Fibroblast of lung (primary cell): Measurements from ENCODE around the gene CCHCR1. TPM values are rescaled to one million over a fixed set of nuclear protein-coding genes. Genes with fewer than 3 reads are reported as not detected.
"Not testable (repeated sequence)": the region's sequence is repeated elsewhere in the genome, so short reads cannot be mapped to it uniquely, and the experiment has no call there.

Experiments used
- DNase-seq, 2 donors: peaks; one replicate each; pipeline versions ENCODE4 v3.0.0 to v3.0.0-alpha.2; 2010; ENCODE audit warnings: low read depth in 2 of 2
- H2AFZ ChIP-seq: 2 replicates; pipeline ENCODE4 v1.5.1; 2012; ENCODE audit warnings: low read length, control low read depth, inconsistent platforms
- H3K27ac ChIP-seq: 2 replicates; pipeline ENCODE4 v1.5.1; 2011; ENCODE audit warnings: low read length, control low read depth; ENCODE audit not compliant: insufficient read depth
- H3K27me3 ChIP-seq: 2 replicates; pipeline ENCODE4 v1.5.1; 2011; ENCODE audit warnings: mild to moderate bottlenecking, low read length; ENCODE audit not compliant: control insufficient read depth, insufficient read depth
- H3K36me3 ChIP-seq: 2 replicates; pipeline ENCODE4 v1.5.1; 2011; ENCODE audit warnings: low read length; ENCODE audit not compliant: control insufficient read depth, insufficient read depth
- H3K4me1 ChIP-seq: 2 replicates; pipeline ENCODE4 v1.5.1; 2011; ENCODE audit warnings: low read length; ENCODE audit not compliant: control insufficient read depth, insufficient read depth; ENCODE audit errors: extremely low read depth
- H3K4me2 ChIP-seq: 2 replicates; pipeline ENCODE4 v1.5.1; 2011; ENCODE audit warnings: low read length, control low read depth; ENCODE audit not compliant: insufficient read depth; ENCODE audit errors: extremely low read depth
- H3K4me3 ChIP-seq, 4 experiments: fragments of 200-600 bp in 1 of 4; sonication (generic) in 1 of 4; replicated peaks in 1 of 4; 2 replicates each; pipeline ENCODE4 v1.5.1; 2011 to 2016; ENCODE audit warnings: low read length in 4 of 4, low read depth in 3 of 4, mild to moderate bottlenecking in 3 of 4, control low read depth in 2 of 4, inconsistent platforms in 1 of 4, mixed read lengths in 1 of 4; ENCODE audit not compliant: insufficient read depth in 1 of 4; ENCODE audit errors: control extremely low read depth in 1 of 4
- H3K79me2 ChIP-seq: 2 replicates; pipeline ENCODE4 v1.5.1; 2012; ENCODE audit warnings: mild to moderate bottlenecking, low read length, inconsistent platforms; ENCODE audit not compliant: control insufficient read depth, insufficient read depth
- H3K9ac ChIP-seq: 2 replicates; pipeline ENCODE4 v1.5.1; 2011; ENCODE audit warnings: mild to moderate bottlenecking, low read length, control low read depth; ENCODE audit not compliant: insufficient read depth
- H3K9me3 ChIP-seq: 2 replicates; pipeline ENCODE4 v1.5.1; 2012; ENCODE audit warnings: low read depth, low read length; ENCODE audit not compliant: control insufficient read depth, insufficient read depth
- H4K20me1 ChIP-seq: 2 replicates; pipeline ENCODE4 v1.5.1; 2011; ENCODE audit warnings: low read length; ENCODE audit not compliant: control insufficient read depth, insufficient read depth; ENCODE audit errors: extremely low read depth
- CTCF ChIP-seq, 2 donors: IDR thresholded peaks in 1 of 2; conservative IDR thresholded peaks in 1 of 2; 1 replicate in 1 of 2; 2 replicates in 1 of 2; pipeline ENCODE4 v1.5.1; 2011 to 2012; ENCODE audit warnings: low read length in 2 of 2, control low read depth in 1 of 2, inconsistent platforms in 1 of 2, low read depth in 1 of 2, mild to moderate bottlenecking in 1 of 2
- EZH2 ChIP-seq: IDR thresholded peaks from 2 replicates; pipeline ENCODE4 v1.5.1; 2012; ENCODE audit warnings: low read length, control low read depth, mild to moderate bottlenecking; ENCODE audit errors: missing control alignments
- polyA plus RNA-seq, 2 donors: library from polyadenylated mRNA; depleted of rRNA in 1 of 2; stranded (reverse) in 1 of 2; unstranded in 1 of 2; fragments of >200 nt; gene quantifications; 2 replicates each; pipeline ENCODE4 v1.2.1, GENCODE V29; 2011 to 2012; ENCODE audit warnings: missing spikeins in 1 of 2
- total RNA-seq: library from RNA; depleted of rRNA; stranded (reverse); fragments of >200 nt; gene quantifications from 2 replicates; pipeline ENCODE4 v1.2.1, GENCODE V29; 2014

The CCHCR1 gene
- total and polyA plus RNA-seq, 2 donors (not counting 1 experiment from before 2014, with no cell fraction given): 7.4 to 19.3 TPM

GRCh38 chr6:31164475-31165063 lies 7.0 kb upstream of the CCHCR1 start:
- H3K4me1 ChIP-seq, H3K36me3 ChIP-seq, H3K79me2 ChIP-seq, DNase-seq, H4K20me1 ChIP-seq, H3K4me2 ChIP-seq, H2AFZ ChIP-seq, H3K27me3 ChIP-seq, H3K4me3 ChIP-seq, H3K27ac ChIP-seq, H3K9me3 ChIP-seq, H3K9ac ChIP-seq: not testable (repeated sequence)

- H3K27me3 ChIP-seq: no peaks in the 10 kb centered on the region
- H3K79me2 ChIP-seq: peaks cover 15% of the 10 kb centered on the region
- no peaks in the 10 kb centered on the region for H3K9me3 ChIP-seq
- no peak overlapping the region for H3K9ac ChIP-seq
- no peak overlapping the region for H3K4me2 ChIP-seq
- peaks cover 9% of the 10 kb centered on the region for H3K4me1 ChIP-seq
- TF ChIP-seq EZH2 (no peak), CTCF (conservative IDR thresholded peaks at IDR 0.05 in 1 of 2, IDR thresholded peaks at IDR 0.05 in 1 of 2; ENCODE audit: low read depth in 1 of 2, low read length in 2 of 2) (no peak)
- no peak overlapping the region for H3K27ac ChIP-seq
- peaks cover 3% of the 10 kb centered on the region for H3K36me3 ChIP-seq
- no peak overlapping the region for H3K4me3 ChIP-seq
- no peaks in the 10 kb centered on the region for H4K20me1 ChIP-seq
- peak in 1 of 2 donors; percentile 28 for DNase-seq
- H2AFZ ChIP-seq: no peak overlapping the region
Measured at GRCh38 chr6:31163922-31164321, 6.3 kb upstream of the CCHCR1 start.

GRCh38 chr6:31162463-31163165 lies 5.0 kb upstream of the CCHCR1 start:
- Histone ChIP-seq H3K9me3 (no peaks in the 10 kb centered on the region), H3K4me2 (no peak overlapping the region), H3K4me1 (peaks cover 11% of the 10 kb centered on the region), H3K27me3 (no peaks in the 10 kb centered on the region), H3K36me3 (peaks cover 3% of the 10 kb centered on the region), H2AFZ (no peak overlapping the region), H3K79me2 (peaks cover 17% of the 10 kb centered on the region), H3K27ac (no peak overlapping the region), H3K4me3 (no peak overlapping the region), H3K9ac (no peak overlapping the region), H4K20me1 (no peaks in the 10 kb centered on the region)
- DNase-seq: no peak
- TF ChIP-seq EZH2 (no peak), CTCF (conservative IDR thresholded peaks at IDR 0.05 in 1 of 2, IDR thresholded peaks at IDR 0.05 in 1 of 2; ENCODE audit: low read depth in 1 of 2, low read length in 2 of 2) (no peak)
